Panc1 (cell line): ENCODE measurements around the gene RPL5. TPM values are rescaled to one million over a fixed set of nuclear protein-coding genes. Genes with fewer than 3 reads are reported as not detected.

Experiments used
- ATAC-seq: fragments of 200-7000 bp; cut with Tn5 transposase; 2 replicates; pipeline ENCODE4 v1.9.1; 2020; ENCODE audit warnings: mild to moderate bottlenecking, moderate library complexity
- BruUV-seq: library from RNA; stranded (reverse); fragments of 400-500 nt; replicated peaks from 2 replicates; lab custom pipeline; 2021; lab: Mats Ljungman, UMichigan
- CTCF ChIA-PET: fragments of 300-600 bp; sonication (Branson Sonifier 250); formaldehyde crosslinking; loops from one replicate; lab custom pipeline; 2022; ENCODE audit warnings: antibody characterized with exemption; lab: Charles Lee
- POLR2A ChIA-PET: fragments of 300-600 bp; sonication (Branson Sonifier 250); formaldehyde crosslinking; loops from one replicate; lab custom pipeline; 2022; ENCODE audit warnings: antibody characterized with exemption; lab: Charles Lee
- DNase-seq: peaks from one replicate; pipeline ENCODE4 v3.0.0-alpha.2; 2010; ENCODE audit warnings: low read depth, low spot score
- H3K27ac ChIP-seq: 2 replicates; pipeline ENCODE4 v1.5.1; 2011; ENCODE audit warnings: mild to moderate bottlenecking, low read length, inconsistent platforms
- H3K27me3 ChIP-seq: fragments of 200-500 bp; sonication (Bioruptor generic); 2 replicates; pipeline ENCODE4 v1.6.0; 2014; ENCODE audit warnings: low read length, inconsistent platforms; ENCODE audit not compliant: control insufficient read depth, insufficient read depth
- H3K36me3 ChIP-seq: fragments of 200-500 bp; sonication (Bioruptor generic); 2 replicates; pipeline ENCODE4 v1.5.1; 2014; ENCODE audit warnings: inconsistent platforms, mild to moderate bottlenecking, low read length, moderate library complexity; ENCODE audit not compliant: control insufficient read depth, insufficient read depth
- H3K4me1 ChIP-seq: 2 replicates; pipeline ENCODE4 v1.5.1; 2011; ENCODE audit warnings: inconsistent platforms, mild to moderate bottlenecking, low read length, moderate library complexity; ENCODE audit not compliant: control insufficient read depth, insufficient read depth
- H3K4me3 ChIP-seq, 2 experiments: 2 replicates each; pipeline ENCODE4 v1.5.1; 2011 to 2012; ENCODE audit warnings: low read depth in 2 of 2, low read length in 2 of 2, mild to moderate bottlenecking in 2 of 2, inconsistent platforms in 1 of 2, moderate library complexity in 1 of 2
- H3K9me3 ChIP-seq: fragments of 200-500 bp; sonication (Bioruptor generic); 2 replicates; pipeline ENCODE4 v1.5.1; 2014; ENCODE audit warnings: low read depth, mild to moderate bottlenecking, inconsistent platforms, low read length, moderate library complexity; ENCODE audit not compliant: control insufficient read depth, insufficient read depth
- CTCF ChIP-seq: fragments of 450-650 bp; IDR thresholded peaks from 2 replicates; pipeline ENCODE4 v1.5.1; 2017; ENCODE audit warnings: mild to moderate bottlenecking
- POLR2AphosphoS5 ChIP-seq: IDR thresholded peaks from 2 replicates; pipeline ENCODE4 v1.6.1; 2012; ENCODE audit warnings: mild to moderate bottlenecking, low read depth, low read length, moderate library complexity
- REST ChIP-seq, 2 experiments: IDR thresholded peaks; 2 replicates each; pipeline ENCODE4 v1.6.1; 2011 to 2012; ENCODE audit warnings: low read depth in 2 of 2, control low read depth in 1 of 2, low read length in 1 of 2, mild to moderate bottlenecking in 1 of 2, moderate library complexity in 1 of 2; ENCODE audit not compliant: insufficient read depth in 1 of 2
- SIN3A ChIP-seq: IDR thresholded peaks from 2 replicates; pipeline ENCODE4 v1.6.1; 2012; ENCODE audit warnings: low read depth, mild to moderate bottlenecking, low read length, moderate library complexity, borderline replicate concordance; ENCODE audit not compliant: insufficient read depth
- TCF7L2 ChIP-seq: IDR thresholded peaks from 2 replicates; pipeline ENCODE4 v1.6.1; 2011; ENCODE audit warnings: mild to moderate bottlenecking, low read depth, low read length, inconsistent platforms
- in situ Hi-C: cut with HindIII; loops from 2 replicates; pipeline ENCODE4 v1.10.0; 2016; ENCODE audit warnings: low sequenced_read_pairs, low pct_unique_long_range_greater_than_20kb
- intact Hi-C: fragments of 100-400 bp; cut with micrococcal nuclease; formaldehyde crosslinking; loops from one replicate; pipeline ENCODE4 v1.10.0; 2022; ENCODE audit not compliant: unreplicated experiment
- total RNA-seq: library from RNA; stranded (reverse); gene quantifications from one replicate; pipeline ENCODE4 v1.2.1, GENCODE V29; 2021; ENCODE audit not compliant: unreplicated experiment

Gene RPL5
- total RNA-seq, 1 experiment from 2014 or later, result 446 TPM

- H3K4me3 ChIP-seq, result no peak overlapping the region
- H3K36me3 ChIP-seq, result no peaks in the 10 kb centered on the region
- ATAC-seq (no peak), DNase-seq (no peak)
- H3K27ac ChIP-seq, result no peak overlapping the region
- H3K27me3 ChIP-seq, result no peaks in the 10 kb centered on the region
- intact Hi-C loops, result no loop called here
- TF ChIP-seq REST (IDR thresholded peaks at IDR 0.05; ENCODE audit: insufficient read depth in 1 of 2, low read depth in 2 of 2, low read length in 1 of 2) (no peak), TCF7L2 (no peak), CTCF (no peak), SIN3A (no peak), POLR2AphosphoS5 (no peak)
- no peaks in the 10 kb centered on the region for H3K9me3 ChIP-seq
- CTCF ChIA-PET, result no interaction called here
- H3K4me1 ChIP-seq, result no peaks in the 10 kb centered on the region
- BruUV-seq, result no TSS peak
- in situ Hi-C loops, result no loop called here
- POLR2A ChIA-PET, result interaction anchor here (0.7 kb wide), 1 partner anchor 64 kb away, joined by 3 read pairs; no protein-coding TSS in a partner anchor
Observed at GRCh38 chr1:92879316-92879968, 47.6 kb downstream of the RPL5 start.

GRCh38 chr1:92881391-92881790 lies 49.6 kb downstream of the RPL5 start:
- TF ChIP-seq REST (IDR thresholded peaks at IDR 0.05; ENCODE audit: insufficient read depth in 1 of 2, low read depth in 2 of 2, low read length in 1 of 2) (no peak), TCF7L2 (no peak), SIN3A (no peak), CTCF (no peak), POLR2AphosphoS5 (no peak)
- Histone ChIP-seq H3K27ac (no peak overlapping the region), H3K9me3 (no peaks in the 10 kb centered on the region), H3K4me1 (no peaks in the 10 kb centered on the region), H3K27me3 (no peaks in the 10 kb centered on the region), H3K36me3 (no peaks in the 10 kb centered on the region), H3K4me3 (no peak overlapping the region)
- no TSS peak for BruUV-seq
- ATAC-seq, result no peak
- CTCF ChIA-PET, result no interaction called here
- in situ Hi-C loops, result no loop called here
- intact Hi-C loops, result no loop called here
- DNase-seq, result no peak
- POLR2A ChIA-PET, result no interaction called here
